HepG2 (cell line): Measurements from ENCODE around the gene RPL36. TPM values are rescaled to one million over a fixed set of nuclear protein-coding genes. Genes with fewer than 3 reads are reported as not detected.

Experiments used
- BHLHE40 ChIP-seq: IDR thresholded peaks from 2 replicates; pipeline ENCODE4 v1.6.1; 2011; ENCODE audit warnings: low read length, improper control_type of control experiment
- ESRRA ChIP-seq: sonication (generic); formaldehyde crosslinking; IDR thresholded peaks from 2 replicates; pipeline ENCODE4 v1.5.1; 2020; ENCODE audit warnings: mild to moderate bottlenecking, low read depth, missing genetic modification reagents
- HMG20B ChIP-seq: conservative IDR thresholded peaks from 2 replicates; pipeline ENCODE4 v1.6.1; 2016; ENCODE audit warnings: missing genetic modification reagents, missing compliant biosample characterization
- IRX3 ChIP-seq: sonication (generic); formaldehyde crosslinking; IDR thresholded peaks from 2 replicates; pipeline ENCODE4 v1.8.1; 2023; ENCODE audit warnings: mild to moderate bottlenecking, low read depth, missing genetic modification reagents, borderline replicate concordance
- MAFK ChIP-seq, 2 experiments: IDR thresholded peaks in 1 of 2; conservative IDR thresholded peaks in 1 of 2; 2 replicates each; pipeline ENCODE4 v1.6.1; 2011; ENCODE audit warnings: improper control_type of control experiment in 2 of 2, low read length in 2 of 2
- MIXL1 ChIP-seq: IDR thresholded peaks from 2 replicates; pipeline ENCODE4 v1.6.1; 2016
- NPAS2 ChIP-seq: sonication (generic); formaldehyde crosslinking; IDR thresholded peaks from 2 replicates; pipeline ENCODE4 v1.8.0; 2022; ENCODE audit warnings: mild to moderate bottlenecking, missing genetic modification reagents, borderline replicate concordance
- SALL2 ChIP-seq: sonication (generic); formaldehyde crosslinking; IDR thresholded peaks from 2 replicates; pipeline ENCODE4 v1.8.1; 2023; ENCODE audit warnings: mild to moderate bottlenecking, missing genetic modification reagents, inconsistent platforms
- ZBTB2 ChIP-seq: sonication (generic); formaldehyde crosslinking; IDR thresholded peaks from 2 replicates; pipeline ENCODE4 v1.8.0; 2022; ENCODE audit warnings: low read depth, missing genetic modification reagents
- ZBTB20 ChIP-seq: sonication (generic); formaldehyde crosslinking; IDR thresholded peaks from 2 replicates; pipeline ENCODE4 v1.8.1; 2023; ENCODE audit warnings: missing genetic modification reagents, low read depth, mild to moderate bottlenecking, borderline replicate concordance
- ZMYM3 ChIP-seq: sonication (generic); formaldehyde crosslinking; IDR thresholded peaks from 2 replicates; pipeline ENCODE4 v1.5.1; 2020; ENCODE audit warnings: mild to moderate bottlenecking, missing genetic modification reagents
- ZNF607 ChIP-seq: sonication (generic); formaldehyde crosslinking; IDR thresholded peaks from 2 replicates; pipeline ENCODE4 v1.5.1; 2020; ENCODE audit warnings: missing genetic modification reagents, mild to moderate bottlenecking, borderline replicate concordance
- polyA plus RNA-seq, 8 experiments: library from polyadenylated mRNA; depleted of rRNA in 3 of 8; stranded (reverse) in 7 of 8; unstranded in 1 of 8; fragments of >200 nt; fragmentation: Illumina TruSeq in 4 of 8; extraction: Trizol in 4 of 8; gene quantifications; 2 replicates each; pipeline versions ENCODE4 v1.2.1 to v1.2.3, GENCODE V29; 2011 to 2016; ENCODE audit warnings: low read depth in 4 of 8, missing spikeins in 1 of 8, mixed read lengths in 1 of 8; ENCODE audit not compliant: insufficient read depth in 1 of 8
- total RNA-seq, 5 experiments: library from RNA; depleted of rRNA; stranded (reverse); fragments of >200 nt; fragmentation: Illumina TruSeq; extraction: Trizol; gene quantifications; 2 replicates each; pipeline ENCODE4 v1.2.3, GENCODE V29; 2016; ENCODE audit warnings: low read depth in 1 of 5
- TF ChIP-seq, protein P1 (sequence below): sonication (generic); formaldehyde crosslinking; IDR thresholded peaks from 2 replicates; pipeline ENCODE4 v1.4.0; 2020; ENCODE audit warnings: missing genetic modification reagents
- TF ChIP-seq, protein P2 (sequence below): sonication (generic); formaldehyde crosslinking; IDR thresholded peaks from 2 replicates; pipeline ENCODE4 v1.5.0; 2020; ENCODE audit warnings: mild to moderate bottlenecking, missing genetic modification reagents, borderline replicate concordance
- TF ChIP-seq, protein P3 (sequence below): sonication (generic); formaldehyde crosslinking; IDR thresholded peaks from 2 replicates; pipeline ENCODE4 v1.4.0; 2020; ENCODE audit warnings: missing genetic modification reagents
- TF ChIP-seq, protein P4 (sequence below): sonication (generic); formaldehyde crosslinking; IDR thresholded peaks from 2 replicates; pipeline ENCODE4 v1.5.1; 2020; ENCODE audit warnings: missing genetic modification reagents, mild to moderate bottlenecking, borderline replicate concordance
- TF ChIP-seq, protein P5 (sequence below): sonication (generic); formaldehyde crosslinking; IDR thresholded peaks from 2 replicates; pipeline ENCODE4 v1.5.0; 2020; ENCODE audit warnings: missing genetic modification reagents

Gene RPL36
- total and polyA plus RNA-seq, 2 of the 13 experiments (the other 11 are each of a cell fraction or from before 2014, with no cell fraction given): 706 to 740 TPM

DNA sequence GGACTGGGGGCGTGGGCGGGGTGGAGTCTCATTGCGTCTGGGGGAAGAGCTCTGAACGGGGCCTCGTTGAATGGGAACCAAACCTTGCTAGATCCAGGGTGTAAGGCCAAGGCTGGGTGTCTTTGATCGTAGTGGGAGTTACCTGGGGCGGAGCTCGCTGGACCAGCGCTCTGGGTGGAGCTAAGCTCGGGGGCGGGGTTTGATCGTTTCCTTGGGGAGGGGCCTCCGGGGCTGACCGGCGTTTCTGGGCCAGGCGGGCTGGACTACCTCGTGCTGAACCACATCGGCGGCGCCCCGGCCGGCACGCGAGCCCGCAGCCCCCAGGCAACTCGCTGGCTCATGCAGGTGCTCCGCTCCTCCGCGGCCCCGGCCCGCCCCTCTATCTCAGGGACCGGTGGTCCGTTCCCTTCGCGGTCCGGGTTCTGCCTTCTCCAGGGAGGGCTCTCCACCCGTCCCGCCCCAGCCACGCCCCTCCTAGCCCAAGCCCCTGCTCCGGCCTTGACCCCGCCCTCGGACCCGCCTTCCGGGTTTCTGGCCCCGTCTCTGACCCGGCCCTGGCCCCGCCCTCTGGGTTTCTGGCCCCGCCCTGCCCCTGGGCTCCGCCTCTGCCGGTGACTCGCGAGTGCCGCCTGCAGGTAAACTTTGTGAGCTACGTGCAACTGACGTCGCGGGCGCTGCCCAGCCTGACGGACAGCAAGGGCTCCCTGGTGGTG, 3.3 kb upstream of the RPL36 start (continued):
- TF ChIP-seq, protein P1, sequence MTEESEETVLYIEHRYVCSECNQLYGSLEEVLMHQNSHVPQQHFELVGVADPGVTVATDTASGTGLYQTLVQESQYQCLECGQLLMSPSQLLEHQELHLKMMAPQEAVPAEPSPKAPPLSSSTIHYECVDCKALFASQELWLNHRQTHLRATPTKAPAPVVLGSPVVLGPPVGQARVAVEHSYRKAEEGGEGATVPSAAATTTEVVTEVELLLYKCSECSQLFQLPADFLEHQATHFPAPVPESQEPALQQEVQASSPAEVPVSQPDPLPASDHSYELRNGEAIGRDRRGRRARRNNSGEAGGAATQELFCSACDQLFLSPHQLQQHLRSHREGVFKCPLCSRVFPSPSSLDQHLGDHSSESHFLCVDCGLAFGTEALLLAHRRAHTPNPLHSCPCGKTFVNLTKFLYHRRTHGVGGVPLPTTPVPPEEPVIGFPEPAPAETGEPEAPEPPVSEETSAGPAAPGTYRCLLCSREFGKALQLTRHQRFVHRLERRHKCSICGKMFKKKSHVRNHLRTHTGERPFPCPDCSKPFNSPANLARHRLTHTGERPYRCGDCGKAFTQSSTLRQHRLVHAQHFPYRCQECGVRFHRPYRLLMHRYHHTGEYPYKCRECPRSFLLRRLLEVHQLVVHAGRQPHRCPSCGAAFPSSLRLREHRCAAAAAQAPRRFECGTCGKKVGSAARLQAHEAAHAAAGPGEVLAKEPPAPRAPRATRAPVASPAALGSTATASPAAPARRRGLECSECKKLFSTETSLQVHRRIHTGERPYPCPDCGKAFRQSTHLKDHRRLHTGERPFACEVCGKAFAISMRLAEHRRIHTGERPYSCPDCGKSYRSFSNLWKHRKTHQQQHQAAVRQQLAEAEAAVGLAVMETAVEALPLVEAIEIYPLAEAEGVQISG (CRISPR knock-in tag): peak; percentile 67
- TF ChIP-seq ESRRA (CRISPR knock-in tag) (no peak), SALL2 (CRISPR knock-in tag) (peak; percentile 44; the same call in 1 of the 2 replicates), ZMYM3 (CRISPR knock-in tag) (peak; percentile 89), NPAS2 (no peak), MAFK (conservative IDR thresholded peaks at IDR 0.05 in 1 of 2, IDR thresholded peaks at IDR 0.05 in 1 of 2; ENCODE audit: low read length in 2 of 2) (no peak), BHLHE40 (peak; percentile 51; the same call in 1 of the 2 replicates), HMG20B (no peak), ZNF607 (CRISPR knock-in tag) (no peak), ZBTB2 (CRISPR knock-in tag) (0 out of 2 replicates have a peak, but pooled peaks have one; percentile 28), MIXL1 (CRISPR knock-in tag) (no peak), ZBTB20 (CRISPR knock-in tag) (no peak; the same call in 1 of the 2 replicates), IRX3 (CRISPR knock-in tag) (no peak)
- TF ChIP-seq, protein P2, sequence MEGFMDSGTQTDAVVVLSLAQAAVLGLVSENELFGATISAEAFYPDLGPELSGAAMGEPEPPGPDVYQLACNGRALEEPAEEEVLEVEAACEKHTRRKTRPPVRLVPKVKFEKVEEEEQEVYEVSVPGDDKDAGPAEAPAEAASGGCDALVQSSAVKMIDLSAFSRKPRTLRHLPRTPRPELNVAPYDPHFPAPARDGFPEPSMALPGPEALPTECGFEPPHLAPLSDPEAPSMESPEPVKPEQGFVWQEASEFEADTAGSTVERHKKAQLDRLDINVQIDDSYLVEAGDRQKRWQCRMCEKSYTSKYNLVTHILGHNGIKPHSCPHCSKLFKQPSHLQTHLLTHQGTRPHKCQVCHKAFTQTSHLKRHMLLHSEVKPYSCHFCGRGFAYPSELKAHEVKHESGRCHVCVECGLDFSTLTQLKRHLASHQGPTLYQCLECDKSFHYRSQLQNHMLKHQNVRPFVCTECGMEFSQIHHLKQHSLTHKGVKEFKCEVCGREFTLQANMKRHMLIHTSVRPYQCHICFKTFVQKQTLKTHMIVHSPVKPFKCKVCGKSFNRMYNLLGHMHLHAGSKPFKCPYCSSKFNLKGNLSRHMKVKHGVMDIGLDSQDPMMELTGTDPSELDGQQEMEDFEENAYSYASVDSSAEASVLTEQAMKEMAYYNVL (CRISPR knock-in tag): no peak
- TF ChIP-seq, protein P3, sequence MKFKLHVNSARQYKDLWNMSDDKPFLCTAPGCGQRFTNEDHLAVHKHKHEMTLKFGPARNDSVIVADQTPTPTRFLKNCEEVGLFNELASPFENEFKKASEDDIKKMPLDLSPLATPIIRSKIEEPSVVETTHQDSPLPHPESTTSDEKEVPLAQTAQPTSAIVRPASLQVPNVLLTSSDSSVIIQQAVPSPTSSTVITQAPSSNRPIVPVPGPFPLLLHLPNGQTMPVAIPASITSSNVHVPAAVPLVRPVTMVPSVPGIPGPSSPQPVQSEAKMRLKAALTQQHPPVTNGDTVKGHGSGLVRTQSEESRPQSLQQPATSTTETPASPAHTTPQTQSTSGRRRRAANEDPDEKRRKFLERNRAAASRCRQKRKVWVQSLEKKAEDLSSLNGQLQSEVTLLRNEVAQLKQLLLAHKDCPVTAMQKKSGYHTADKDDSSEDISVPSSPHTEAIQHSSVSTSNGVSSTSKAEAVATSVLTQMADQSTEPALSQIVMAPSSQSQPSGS (CRISPR knock-in tag): no peak
- TF ChIP-seq, protein P4, sequence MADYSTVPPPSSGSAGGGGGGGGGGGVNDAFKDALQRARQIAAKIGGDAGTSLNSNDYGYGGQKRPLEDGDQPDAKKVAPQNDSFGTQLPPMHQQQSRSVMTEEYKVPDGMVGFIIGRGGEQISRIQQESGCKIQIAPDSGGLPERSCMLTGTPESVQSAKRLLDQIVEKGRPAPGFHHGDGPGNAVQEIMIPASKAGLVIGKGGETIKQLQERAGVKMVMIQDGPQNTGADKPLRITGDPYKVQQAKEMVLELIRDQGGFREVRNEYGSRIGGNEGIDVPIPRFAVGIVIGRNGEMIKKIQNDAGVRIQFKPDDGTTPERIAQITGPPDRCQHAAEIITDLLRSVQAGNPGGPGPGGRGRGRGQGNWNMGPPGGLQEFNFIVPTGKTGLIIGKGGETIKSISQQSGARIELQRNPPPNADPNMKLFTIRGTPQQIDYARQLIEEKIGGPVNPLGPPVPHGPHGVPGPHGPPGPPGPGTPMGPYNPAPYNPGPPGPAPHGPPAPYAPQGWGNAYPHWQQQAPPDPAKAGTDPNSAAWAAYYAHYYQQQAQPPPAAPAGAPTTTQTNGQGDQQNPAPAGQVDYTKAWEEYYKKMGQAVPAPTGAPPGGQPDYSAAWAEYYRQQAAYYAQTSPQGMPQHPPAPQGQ (CRISPR knock-in tag): no peak
- TF ChIP-seq, protein P5, sequence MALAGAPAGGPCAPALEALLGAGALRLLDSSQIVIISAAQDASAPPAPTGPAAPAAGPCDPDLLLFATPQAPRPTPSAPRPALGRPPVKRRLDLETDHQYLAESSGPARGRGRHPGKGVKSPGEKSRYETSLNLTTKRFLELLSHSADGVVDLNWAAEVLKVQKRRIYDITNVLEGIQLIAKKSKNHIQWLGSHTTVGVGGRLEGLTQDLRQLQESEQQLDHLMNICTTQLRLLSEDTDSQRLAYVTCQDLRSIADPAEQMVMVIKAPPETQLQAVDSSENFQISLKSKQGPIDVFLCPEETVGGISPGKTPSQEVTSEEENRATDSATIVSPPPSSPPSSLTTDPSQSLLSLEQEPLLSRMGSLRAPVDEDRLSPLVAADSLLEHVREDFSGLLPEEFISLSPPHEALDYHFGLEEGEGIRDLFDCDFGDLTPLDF (CRISPR knock-in tag): no peak
